ENCODE results near the gene KCNF1.

DNA sequence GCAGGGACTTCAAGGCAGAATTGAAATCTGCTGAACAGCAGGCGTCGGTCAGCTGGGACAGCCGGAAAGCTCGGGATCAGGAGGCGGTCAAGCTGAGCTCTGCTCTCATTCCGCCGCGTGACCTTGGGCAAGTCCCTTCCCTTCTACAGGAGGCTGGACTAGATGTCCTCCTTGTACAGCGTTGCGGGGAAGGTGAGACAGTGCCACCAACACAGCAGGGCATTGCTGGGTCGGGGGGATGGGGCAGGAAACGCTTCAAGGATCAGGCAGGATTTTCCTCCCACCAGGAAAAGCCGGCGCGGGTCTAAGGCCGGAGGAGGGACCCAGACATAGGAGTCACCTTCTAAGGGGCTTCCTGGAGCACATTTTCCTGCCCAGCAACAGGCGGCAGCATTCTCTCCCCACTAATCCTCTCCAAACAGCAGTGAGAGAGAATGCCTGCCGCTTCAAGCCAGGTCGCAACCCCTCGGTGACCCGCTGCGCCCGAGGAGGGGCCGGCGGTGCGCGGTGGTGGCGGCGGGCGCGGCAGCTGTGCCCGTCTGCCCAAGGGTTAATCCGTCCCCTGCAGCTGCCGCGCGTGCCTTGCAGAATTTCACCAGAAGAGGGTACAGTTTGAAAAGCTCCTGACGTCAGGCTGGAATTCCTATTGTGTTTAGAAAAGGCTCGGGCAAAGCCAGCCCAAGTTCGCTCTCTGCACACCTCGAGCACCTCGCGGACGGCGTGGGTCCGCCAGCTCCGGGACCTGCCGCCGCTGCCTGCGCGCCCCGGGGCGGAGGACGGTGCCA, at the start of gene KCNF1:
- TF ChIP-seq, protein P1, sequence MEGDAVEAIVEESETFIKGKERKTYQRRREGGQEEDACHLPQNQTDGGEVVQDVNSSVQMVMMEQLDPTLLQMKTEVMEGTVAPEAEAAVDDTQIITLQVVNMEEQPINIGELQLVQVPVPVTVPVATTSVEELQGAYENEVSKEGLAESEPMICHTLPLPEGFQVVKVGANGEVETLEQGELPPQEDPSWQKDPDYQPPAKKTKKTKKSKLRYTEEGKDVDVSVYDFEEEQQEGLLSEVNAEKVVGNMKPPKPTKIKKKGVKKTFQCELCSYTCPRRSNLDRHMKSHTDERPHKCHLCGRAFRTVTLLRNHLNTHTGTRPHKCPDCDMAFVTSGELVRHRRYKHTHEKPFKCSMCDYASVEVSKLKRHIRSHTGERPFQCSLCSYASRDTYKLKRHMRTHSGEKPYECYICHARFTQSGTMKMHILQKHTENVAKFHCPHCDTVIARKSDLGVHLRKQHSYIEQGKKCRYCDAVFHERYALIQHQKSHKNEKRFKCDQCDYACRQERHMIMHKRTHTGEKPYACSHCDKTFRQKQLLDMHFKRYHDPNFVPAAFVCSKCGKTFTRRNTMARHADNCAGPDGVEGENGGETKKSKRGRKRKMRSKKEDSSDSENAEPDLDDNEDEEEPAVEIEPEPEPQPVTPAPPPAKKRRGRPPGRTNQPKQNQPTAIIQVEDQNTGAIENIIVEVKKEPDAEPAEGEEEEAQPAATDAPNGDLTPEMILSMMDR (IDR thresholded peaks at IDR 0.05; ENCODE audit: low read depth, low read length, poor library complexity, severe bottlenecking), result no peak
- no peak for TF ChIP-seq EZH2phosphoT487 (IDR thresholded peaks at IDR 0.05; ENCODE audit: borderline replicate concordance, low read length)
